Ascending aorta (tissue), 2 donors: ENCODE results near the gene CPN1. TPM values are rescaled to one million over a fixed set of nuclear protein-coding genes. Genes with fewer than 3 reads are reported as not detected.

Experiments used
- DNase-seq, 2 donors: peaks; one replicate each; pipeline ENCODE4 v3.0.0-alpha.2; 2019; ENCODE audit warnings: low spot score in 2 of 2
- H3K27ac ChIP-seq, 2 donors: fragments of 200-600 bp; sonication (generic); one replicate each; pipeline ENCODE4 v1.5.1; 2016 to 2017; ENCODE audit warnings: mild to moderate bottlenecking in 1 of 2
- H3K27me3 ChIP-seq: fragments of 200-600 bp; sonication (generic); one replicate; pipeline ENCODE4 v1.5.1; 2017
- H3K36me3 ChIP-seq, 2 donors: fragments of 200-600 bp; sonication (generic); one replicate each; pipeline ENCODE4 v1.5.1; 2016
- H3K4me1 ChIP-seq, 2 donors: fragments of 200-600 bp; sonication (generic); one replicate each; pipeline ENCODE4 v1.5.1; 2016 to 2017; ENCODE audit warnings: mild to moderate bottlenecking in 1 of 2
- H3K4me3 ChIP-seq, 2 donors: fragments of 200-600 bp; sonication (generic); one replicate each; pipeline ENCODE4 v1.5.1; 2016 to 2017; ENCODE audit warnings: mild to moderate bottlenecking in 1 of 2
- H3K9me3 ChIP-seq, 2 donors: fragments of 200-600 bp; sonication (generic); one replicate each; pipeline ENCODE4 v1.5.1; 2016
- CTCF ChIP-seq, 3 experiments: fragments of 200-600 bp in 2 of 3; fragments of 450-650 bp in 1 of 3; sonication (generic) in 2 of 3; IDR thresholded peaks; one replicate each; pipeline ENCODE4 v1.5.1; 2016 to 2019; ENCODE audit warnings: antibody characterized with exemption in 3 of 3, mild to moderate bottlenecking in 1 of 3, moderate library complexity in 1 of 3
- intact Hi-C: fragments of 100-400 bp; cut with DNase I; formaldehyde crosslinking; loops from one replicate; pipeline ENCODE4 v1.15.1; 2023
- total RNA-seq: library from RNA; depleted of rRNA; stranded (reverse); fragments of >200 nt; gene quantifications from one replicate; pipeline ENCODE4 v1.1.0, GENCODE V29; 2016

Gene CPN1
- total RNA-seq, 1 donor from 2014 or later, result not detected

GRCh38 chr10:100122780-100123179, 41.1 kb upstream of the CPN1 start:
- H3K4me1 ChIP-seq, result no peaks in the 10 kb centered on the region
- H3K4me3 ChIP-seq, result no peak overlapping the region
- H3K27ac ChIP-seq, result no peak overlapping the region
- H3K27me3 ChIP-seq, result no peaks in the 10 kb centered on the region
- no peaks in the 10 kb centered on the region for H3K9me3 ChIP-seq
- intact Hi-C loops, result no loop called here
- no peak for TF ChIP-seq CTCF (IDR thresholded peaks at IDR 0.05)
- no peak for DNase-seq
- H3K36me3 ChIP-seq, result no peaks in the 10 kb centered on the region

GRCh38 chr10:100120550-100120949, 38.9 kb upstream of the CPN1 start:
- DNase-seq, result no peak
- intact Hi-C loops, result no loop called here

GRCh38 chr10:100119726-100120125, 38.1 kb upstream of the CPN1 start:
- intact Hi-C loops, result no loop called here
- H3K4me1 ChIP-seq, result no peaks in the 10 kb centered on the region
- DNase-seq, result no peak
- TF ChIP-seq CTCF (IDR thresholded peaks at IDR 0.05), result no peak
- H3K4me3 ChIP-seq, result no peak overlapping the region
- no peaks in the 10 kb centered on the region for H3K36me3 ChIP-seq
- no peak overlapping the region for H3K27ac ChIP-seq
- H3K9me3 ChIP-seq, result no peaks in the 10 kb centered on the region
- no peaks in the 10 kb centered on the region for H3K27me3 ChIP-seq

More at GRCh38 chr10:100120550-100120949, 38.9 kb upstream of the CPN1 start:
- no peak overlapping the region for H3K4me3 ChIP-seq
- no peak for TF ChIP-seq CTCF (IDR thresholded peaks at IDR 0.05)
- H3K4me1 ChIP-seq, result no peaks in the 10 kb centered on the region
- H3K27me3 ChIP-seq, result no peaks in the 10 kb centered on the region
- H3K27ac ChIP-seq, result no peak overlapping the region
- no peaks in the 10 kb centered on the region for H3K36me3 ChIP-seq
- H3K9me3 ChIP-seq, result no peaks in the 10 kb centered on the region

- Histone ChIP-seq H3K36me3 (no peaks in the 10 kb centered on the region), H3K9me3 (no peaks in the 10 kb centered on the region), H3K27ac (no peak overlapping the region), H3K27me3 (no peaks in the 10 kb centered on the region), H3K4me3 (no peak overlapping the region), H3K4me1 (no peaks in the 10 kb centered on the region)
- DNase-seq, result no peak
- intact Hi-C loops, result no loop called here
- TF ChIP-seq CTCF (IDR thresholded peaks at IDR 0.05), result no peak
These were observed 33.5 kb upstream of the CPN1 start for GRCh38 chr10:100114976-100115770.

- H3K27me3 ChIP-seq, result no peaks in the 10 kb centered on the region
- no peak overlapping the region for H3K4me3 ChIP-seq
- H3K4me1 ChIP-seq, result no peaks in the 10 kb centered on the region
- DNase-seq, result no peak
- intact Hi-C loops, result no loop called here
- H3K9me3 ChIP-seq, result no peaks in the 10 kb centered on the region
- H3K36me3 ChIP-seq, result no peaks in the 10 kb centered on the region
- H3K27ac ChIP-seq, result no peak overlapping the region
- no peak for TF ChIP-seq CTCF (IDR thresholded peaks at IDR 0.05)
These were observed 32.8 kb upstream of the CPN1 start for GRCh38 chr10:100114460-100114859.
